ENCODE measurements around the gene ZBTB3. TPM values are rescaled to one million over a fixed set of nuclear protein-coding genes. Genes with fewer than 3 reads are reported as not detected.
"Not testable (repeated sequence)": the region's sequence is repeated elsewhere in the genome, so short reads cannot be mapped to it uniquely, and the experiment has no call there.

The ZBTB3 gene
- total and polyA plus RNA-seq, 9 donors, result 3.4 to 8.0 (median 4.2) TPM

DNA sequence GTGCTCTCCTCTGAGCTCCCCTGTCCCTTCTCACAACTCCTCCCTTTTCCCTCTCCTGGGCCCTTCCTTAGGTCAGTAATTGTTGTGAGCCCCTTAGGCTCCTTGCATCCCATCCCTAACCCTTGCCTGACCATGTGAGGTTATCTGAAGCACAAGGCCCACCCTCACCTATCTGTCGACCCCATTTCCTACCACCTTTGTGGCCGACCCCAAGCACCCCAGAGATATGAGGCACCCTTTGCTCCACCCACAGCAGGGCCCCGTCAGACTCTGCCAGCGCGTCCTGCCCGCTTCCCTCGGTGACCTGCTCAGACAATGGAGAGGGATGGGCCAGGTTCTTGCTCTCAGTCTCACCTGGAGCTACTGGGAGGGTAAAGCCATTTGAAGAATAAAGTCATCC, 45.2 kb downstream of the ZBTB3 start:
- no CpG with 5 or more reads among the region's 7 CpGs for WGBS (ENCODE audit: insufficient coverage)
- peaks cover 38% of the 10 kb centered on the region for H3K36me3 ChIP-seq (ENCODE audit: control insufficient read depth, insufficient read depth, low read length)

GRCh38 chr11:62708392-62708791, 45.6 kb downstream of the ZBTB3 start:
- no peaks in the 10 kb centered on the region for H3K27me3 ChIP-seq (ENCODE audit: control insufficient read depth, insufficient read depth, low read length)
- 80% methylated on average over 5 of the region's 5 CpGs for WGBS (ENCODE audit: insufficient coverage)
- H3K36me3 ChIP-seq (ENCODE audit: control insufficient read depth, insufficient read depth, low read length), result peaks cover 34% of the 10 kb centered on the region
- peak overlapping the region; percentile 57 for H3K4me3 ChIP-seq (ENCODE audit: low read length)
- no peaks in the 10 kb centered on the region for H3K9me3 ChIP-seq (replicated peaks; ENCODE audit: control insufficient read depth, low read depth, low read length)
- H3K27ac ChIP-seq (ENCODE audit: low read length), result peak overlapping the region; percentile 86
- no peak for DNase-seq
- peaks cover 43% of the 10 kb centered on the region for H3K4me1 ChIP-seq (ENCODE audit: control insufficient read depth, insufficient read depth, low read length)

More for the DNA sequence above, 45.2 kb downstream of the ZBTB3 start:
- no peak for DNase-seq
- Histone ChIP-seq H3K27ac (ENCODE audit: low read length) (peak overlapping the region; percentile 86), H3K4me1 (ENCODE audit: control insufficient read depth, insufficient read depth, low read length) (peaks cover 43% of the 10 kb centered on the region), H3K27me3 (ENCODE audit: control insufficient read depth, insufficient read depth, low read length) (no peaks in the 10 kb centered on the region), H3K4me3 (ENCODE audit: low read length) (peak overlapping the region; percentile 57), H3K9me3 (replicated peaks; ENCODE audit: control insufficient read depth, low read depth, low read length) (no peaks in the 10 kb centered on the region)

DNA sequence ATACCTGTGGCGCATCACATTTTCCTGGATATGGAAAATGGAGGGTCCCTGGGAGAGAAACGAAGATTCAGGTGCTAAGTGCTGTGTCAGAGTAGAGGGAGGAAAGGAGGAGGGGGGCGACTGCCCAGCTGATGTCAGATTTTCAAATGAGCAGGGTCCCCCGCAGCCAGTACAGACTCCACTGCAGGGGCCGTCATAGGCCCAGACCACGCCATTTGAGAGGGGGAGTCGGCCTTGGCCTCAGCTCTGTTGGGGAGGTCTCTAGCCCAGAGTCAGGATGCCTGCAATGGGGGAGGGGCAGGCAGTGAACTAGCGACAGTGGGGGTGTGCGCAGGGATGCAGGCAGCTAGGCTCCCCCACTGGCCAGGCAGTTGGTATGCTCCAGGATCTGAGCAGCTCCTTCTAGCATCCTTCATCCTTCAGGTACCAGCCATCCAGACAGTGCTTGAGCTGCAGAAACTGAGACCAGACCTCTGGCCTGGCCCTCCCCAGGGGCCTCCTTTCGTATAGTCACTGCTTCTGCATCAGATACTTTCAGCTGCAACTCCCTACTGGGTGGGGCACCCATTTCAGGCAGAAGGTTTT, 46.6 kb downstream of the ZBTB3 start, which contains the start of the genes BSCL2 and GNG3:
TSS of gene BSCL2 (minus strand) at position 148 of the 585 bp plus-strand sequence. CDS start 229 bp downstream, outside the sequence.
TSS of gene GNG3 (plus strand) at position 400 of the 585 bp plus-strand sequence. CDS start 620 bp downstream, outside the sequence.
- 71% methylated on average over 5 of the region's 10 CpGs for WGBS (ENCODE audit: insufficient coverage)
- DNase-seq, result peak; percentile 46
- peaks cover 43% of the 10 kb centered on the region for H3K4me1 ChIP-seq (ENCODE audit: control insufficient read depth, insufficient read depth, low read length)
- peak within 1 kb of the TSS; percentile 87 for H3K27ac ChIP-seq (ENCODE audit: low read length)
- peak within 1 kb of the TSS; percentile 92 for H3K4me3 ChIP-seq (ENCODE audit: low read length)
- no peaks in the 10 kb centered on the region for H3K9me3 ChIP-seq (replicated peaks; ENCODE audit: control insufficient read depth, low read depth, low read length)
- H3K36me3 ChIP-seq (ENCODE audit: control insufficient read depth, insufficient read depth, low read length), result peaks cover 29% of the 10 kb centered on the region
- no peaks in the 10 kb centered on the region for H3K27me3 ChIP-seq (ENCODE audit: control insufficient read depth, insufficient read depth, low read length)

GRCh38 chr11:62706850-62707247, 47.1 kb downstream of the ZBTB3 start:
- Histone ChIP-seq H3K4me3 (ENCODE audit: low read length) (peak overlapping the region; percentile 92), H3K4me1 (ENCODE audit: control insufficient read depth, insufficient read depth, low read length) (peaks cover 43% of the 10 kb centered on the region), H3K9me3 (replicated peaks; ENCODE audit: control insufficient read depth, low read depth, low read length) (no peaks in the 10 kb centered on the region), H3K36me3 (ENCODE audit: control insufficient read depth, insufficient read depth, low read length) (peaks cover 31% of the 10 kb centered on the region), H3K27me3 (ENCODE audit: control insufficient read depth, insufficient read depth, low read length) (no peaks in the 10 kb centered on the region), H3K27ac (ENCODE audit: low read length) (peak overlapping the region; percentile 87)
- WGBS (ENCODE audit: insufficient coverage), result 65% methylated on average over 7 of the region's 8 CpGs
- no peak for DNase-seq

DNA sequence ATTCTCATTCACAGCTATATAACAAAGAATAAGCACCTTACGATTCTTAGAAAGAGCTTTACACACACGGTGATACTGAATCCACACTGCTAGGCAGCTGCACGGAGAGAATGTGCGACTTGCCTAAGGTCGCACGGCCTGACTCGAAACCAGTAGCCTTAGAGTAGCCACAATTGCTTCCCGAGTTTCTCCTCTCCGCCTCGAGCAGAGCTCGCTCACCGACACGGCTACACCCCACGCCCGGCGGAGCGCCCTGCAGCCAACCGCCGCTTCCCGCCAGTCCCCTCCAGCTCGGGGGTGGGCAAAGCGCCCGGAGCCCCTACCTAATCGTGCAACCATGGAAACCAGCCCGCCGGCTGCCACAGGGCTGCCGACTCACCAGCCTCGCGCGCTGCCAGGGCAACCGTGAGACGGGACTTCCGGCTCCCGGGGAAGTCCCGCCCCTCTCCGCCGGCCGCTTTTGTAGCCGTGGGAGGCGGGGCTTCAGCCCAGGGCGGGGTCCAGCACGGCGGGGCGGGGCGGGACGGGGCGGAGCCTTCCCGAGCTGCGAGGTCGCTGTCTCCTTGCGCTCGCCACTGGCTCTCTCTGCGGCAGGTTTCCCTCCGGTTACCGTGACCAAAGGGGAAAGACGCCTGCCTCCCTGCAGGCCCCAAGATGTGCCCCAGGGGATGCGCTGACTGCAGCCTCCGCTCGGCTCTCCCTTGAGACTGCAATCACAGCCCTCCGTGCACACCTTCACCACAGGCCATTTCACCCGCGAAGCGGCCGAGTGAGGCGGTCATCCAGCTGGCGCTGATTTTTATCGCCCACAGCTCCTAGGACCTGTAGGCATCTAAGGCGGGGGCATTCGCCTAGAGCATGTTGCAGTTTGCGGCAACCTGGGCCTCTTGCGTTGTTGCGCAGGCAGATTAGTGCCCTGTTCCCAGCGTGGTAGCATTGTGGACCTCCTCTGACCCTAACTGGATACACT, 47.8 kb downstream of the ZBTB3 start:
- H3K4me3 ChIP-seq (ENCODE audit: low read length), result peak overlapping the region; percentile 92
- WGBS (ENCODE audit: insufficient coverage), result 3% methylated on average over 73 of the region's 73 CpGs
- H3K27ac ChIP-seq (ENCODE audit: low read length), result peak overlapping the region; percentile 89
- peaks cover 43% of the 10 kb centered on the region for H3K4me1 ChIP-seq (ENCODE audit: control insufficient read depth, insufficient read depth, low read length)
- peaks cover 28% of the 10 kb centered on the region for H3K36me3 ChIP-seq (ENCODE audit: control insufficient read depth, insufficient read depth, low read length)
- peak; percentile 95 for DNase-seq
- no peaks in the 10 kb centered on the region for H3K9me3 ChIP-seq (replicated peaks; ENCODE audit: control insufficient read depth, low read depth, low read length)
- H3K27me3 ChIP-seq (ENCODE audit: control insufficient read depth, insufficient read depth, low read length), result no peaks in the 10 kb centered on the region

DNA sequence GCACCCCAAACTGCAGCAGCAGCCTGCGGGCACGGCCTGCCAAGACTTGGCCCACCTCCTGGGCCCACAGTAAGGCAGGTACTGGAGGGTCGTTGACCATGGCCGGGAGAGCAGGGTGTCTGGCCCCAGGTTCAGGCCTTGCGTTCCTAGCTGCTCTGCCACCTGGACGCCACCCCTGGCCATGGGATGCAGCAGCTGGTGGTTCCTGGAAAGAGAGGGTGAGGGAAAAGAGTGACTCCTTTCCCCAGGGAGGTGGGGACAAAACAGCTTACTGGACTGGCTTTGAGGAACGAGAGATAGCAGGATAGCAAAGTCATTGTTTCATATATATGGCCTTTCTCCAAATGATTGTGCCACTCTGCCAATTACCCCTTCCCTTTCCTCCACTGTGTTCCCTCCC, 48.5 kb downstream of the ZBTB3 start:
- Histone ChIP-seq H3K4me1 (ENCODE audit: control insufficient read depth, insufficient read depth, low read length) (peaks cover 41% of the 10 kb centered on the region), H3K4me3 (ENCODE audit: low read length) (peak overlapping the region; percentile 92), H3K36me3 (ENCODE audit: control insufficient read depth, insufficient read depth, low read length) (peaks cover 27% of the 10 kb centered on the region), H3K9me3 (replicated peaks; ENCODE audit: control insufficient read depth, low read depth, low read length) (no peaks in the 10 kb centered on the region), H3K27me3 (ENCODE audit: control insufficient read depth, insufficient read depth, low read length) (no peaks in the 10 kb centered on the region), H3K27ac (ENCODE audit: low read length) (peak overlapping the region; percentile 89)
- no peak for DNase-seq
- WGBS (ENCODE audit: insufficient coverage), result 66% methylated on average over 5 of the region's 7 CpGs

DNA sequence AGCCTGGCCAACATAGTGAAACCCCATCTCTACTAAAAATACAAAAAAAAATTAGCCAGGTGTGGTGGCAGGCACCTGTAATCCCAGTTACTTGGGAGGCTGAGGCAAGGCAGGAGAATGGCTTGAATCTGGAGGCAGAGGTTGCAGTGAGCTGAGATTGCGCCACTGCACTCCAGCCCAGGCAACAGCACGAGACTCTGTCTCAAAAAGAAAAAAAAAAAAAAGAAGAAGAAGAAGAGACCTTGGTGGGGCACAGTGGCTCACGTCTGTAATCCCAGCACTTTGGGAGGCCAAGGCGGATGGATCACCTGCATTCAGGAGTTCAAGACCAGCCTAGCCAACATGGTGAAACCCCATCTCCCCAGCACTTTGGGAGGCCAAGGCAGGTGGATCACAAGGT, 50.0 kb downstream of the ZBTB3 start:
- Histone ChIP-seq H3K4me1 (ENCODE audit: control insufficient read depth, insufficient read depth, low read length) (peaks cover 33% of the 10 kb centered on the region), H3K36me3 (ENCODE audit: control insufficient read depth, insufficient read depth, low read length) (peaks cover 26% of the 10 kb centered on the region)
- 100% methylated on average over 1 of the region's 4 CpGs for WGBS (ENCODE audit: insufficient coverage)
- H3K27ac ChIP-seq (ENCODE audit: low read length); H3K27me3 ChIP-seq (ENCODE audit: control insufficient read depth, insufficient read depth, low read length); H3K4me3 ChIP-seq (ENCODE audit: low read length); DNase-seq; H3K9me3 ChIP-seq (replicated peaks; ENCODE audit: control insufficient read depth, low read depth, low read length): not testable (repeated sequence)

DNA sequence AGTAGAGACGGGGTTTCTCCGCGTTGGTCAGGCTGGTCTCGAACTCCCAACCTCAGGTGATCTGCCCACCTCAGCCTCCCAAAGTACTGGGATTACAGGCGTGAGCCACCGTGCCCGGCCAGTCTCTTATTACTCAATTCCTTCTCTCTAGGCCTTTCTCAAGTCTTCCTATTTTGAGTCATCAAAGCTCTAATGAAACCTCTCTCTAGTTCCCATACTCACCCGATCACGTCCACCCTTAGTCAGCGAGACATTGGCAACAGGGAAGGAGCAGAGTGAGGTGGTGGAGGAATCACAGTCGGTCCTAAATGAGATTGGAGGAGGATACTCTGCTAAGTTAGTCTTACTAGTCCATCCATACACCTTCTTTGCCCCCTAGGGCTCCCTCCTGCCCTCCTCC, 51.7 kb downstream of the ZBTB3 start:
- H3K4me3 ChIP-seq (ENCODE audit: low read length), result no peak overlapping the region
- 100% methylated on average over 3 of the region's 11 CpGs for whole genome bisulfite sequencing (ENCODE audit: insufficient coverage)
- H3K27ac ChIP-seq (ENCODE audit: low read length), result no peak overlapping the region
- H3K36me3 ChIP-seq (ENCODE audit: control insufficient read depth, insufficient read depth, low read length), result peaks cover 24% of the 10 kb centered on the region
- H3K27me3 ChIP-seq (ENCODE audit: control insufficient read depth, insufficient read depth, low read length), result no peaks in the 10 kb centered on the region
- peaks cover 21% of the 10 kb centered on the region for H3K4me1 ChIP-seq (ENCODE audit: control insufficient read depth, insufficient read depth, low read length)
- DNase-seq, result no peak
- H3K9me3 ChIP-seq (replicated peaks; ENCODE audit: control insufficient read depth, low read depth, low read length), result no peaks in the 10 kb centered on the region

Data from muscle of leg (tissue), 11 donors.